Epithelial cell of esophagus (primary cell): Measurements from ENCODE around the gene GLIS1.

Experiments used
- DNase-seq: peaks from one replicate; pipeline ENCODE4 v3.0.0; 2010; ENCODE audit warnings: low read depth
- H3K4me3 ChIP-seq: 2 replicates; pipeline ENCODE4 v1.5.1; 2011; ENCODE audit warnings: mild to moderate bottlenecking, low read length, control low read depth
- TF ChIP-seq, protein P1 (sequence below): IDR thresholded peaks from 2 replicates; pipeline ENCODE4 v1.5.1; 2011; ENCODE audit warnings: low read depth, mild to moderate bottlenecking, low read length, control low read depth, inconsistent platforms; ENCODE audit not compliant: insufficient read depth; ENCODE audit errors: missing control alignments

Gene GLIS1

GRCh38 chr1:53532912-53533311, 206.1 kb downstream of the GLIS1 start:
- DNase-seq = no peak
- H3K4me3 ChIP-seq = no peak overlapping the region
- TF ChIP-seq, protein P1, sequence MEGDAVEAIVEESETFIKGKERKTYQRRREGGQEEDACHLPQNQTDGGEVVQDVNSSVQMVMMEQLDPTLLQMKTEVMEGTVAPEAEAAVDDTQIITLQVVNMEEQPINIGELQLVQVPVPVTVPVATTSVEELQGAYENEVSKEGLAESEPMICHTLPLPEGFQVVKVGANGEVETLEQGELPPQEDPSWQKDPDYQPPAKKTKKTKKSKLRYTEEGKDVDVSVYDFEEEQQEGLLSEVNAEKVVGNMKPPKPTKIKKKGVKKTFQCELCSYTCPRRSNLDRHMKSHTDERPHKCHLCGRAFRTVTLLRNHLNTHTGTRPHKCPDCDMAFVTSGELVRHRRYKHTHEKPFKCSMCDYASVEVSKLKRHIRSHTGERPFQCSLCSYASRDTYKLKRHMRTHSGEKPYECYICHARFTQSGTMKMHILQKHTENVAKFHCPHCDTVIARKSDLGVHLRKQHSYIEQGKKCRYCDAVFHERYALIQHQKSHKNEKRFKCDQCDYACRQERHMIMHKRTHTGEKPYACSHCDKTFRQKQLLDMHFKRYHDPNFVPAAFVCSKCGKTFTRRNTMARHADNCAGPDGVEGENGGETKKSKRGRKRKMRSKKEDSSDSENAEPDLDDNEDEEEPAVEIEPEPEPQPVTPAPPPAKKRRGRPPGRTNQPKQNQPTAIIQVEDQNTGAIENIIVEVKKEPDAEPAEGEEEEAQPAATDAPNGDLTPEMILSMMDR = no peak

- H3K4me3 ChIP-seq = no peak overlapping the region
- DNase-seq = no peak
- TF ChIP-seq, protein P1 = no peak
Measured at GRCh38 chr1:53532377-53532776, 206.6 kb downstream of the GLIS1 start.

- TF ChIP-seq, protein P1 = no peak
- DNase-seq = no peak
- H3K4me3 ChIP-seq = no peak overlapping the region
Measured at GRCh38 chr1:53530550-53530949, 208.4 kb downstream of the GLIS1 start.

DNA sequence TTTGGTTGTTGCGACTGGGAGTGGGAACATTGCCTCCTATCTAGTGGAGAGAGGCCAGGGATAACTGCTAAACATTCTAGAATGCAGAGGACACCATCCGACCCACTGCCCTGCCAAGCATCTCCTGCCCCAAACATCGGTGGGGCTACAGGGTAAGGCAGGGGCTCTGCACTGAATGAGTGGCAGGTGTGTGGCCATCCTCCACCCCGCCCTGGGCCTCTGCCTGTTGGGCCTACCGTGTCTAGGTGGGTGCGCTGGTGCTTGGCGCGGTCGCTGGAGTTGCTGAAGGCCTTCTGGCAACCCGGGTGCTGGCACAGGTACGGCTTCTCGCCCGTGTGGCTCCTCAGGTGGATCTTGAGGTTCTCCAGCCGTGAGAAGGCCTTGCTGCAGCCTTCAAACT, 209.4 kb downstream of the GLIS1 start:
- TF ChIP-seq, protein P1 = no peak
- H3K4me3 ChIP-seq = no peak overlapping the region
- DNase-seq = no peak

GRCh38 chr1:53527368-53527767, 211.6 kb downstream of the GLIS1 start:
- TF ChIP-seq, protein P1 = no peak
- DNase-seq = no peak
- H3K4me3 ChIP-seq = no peak overlapping the region

DNA sequence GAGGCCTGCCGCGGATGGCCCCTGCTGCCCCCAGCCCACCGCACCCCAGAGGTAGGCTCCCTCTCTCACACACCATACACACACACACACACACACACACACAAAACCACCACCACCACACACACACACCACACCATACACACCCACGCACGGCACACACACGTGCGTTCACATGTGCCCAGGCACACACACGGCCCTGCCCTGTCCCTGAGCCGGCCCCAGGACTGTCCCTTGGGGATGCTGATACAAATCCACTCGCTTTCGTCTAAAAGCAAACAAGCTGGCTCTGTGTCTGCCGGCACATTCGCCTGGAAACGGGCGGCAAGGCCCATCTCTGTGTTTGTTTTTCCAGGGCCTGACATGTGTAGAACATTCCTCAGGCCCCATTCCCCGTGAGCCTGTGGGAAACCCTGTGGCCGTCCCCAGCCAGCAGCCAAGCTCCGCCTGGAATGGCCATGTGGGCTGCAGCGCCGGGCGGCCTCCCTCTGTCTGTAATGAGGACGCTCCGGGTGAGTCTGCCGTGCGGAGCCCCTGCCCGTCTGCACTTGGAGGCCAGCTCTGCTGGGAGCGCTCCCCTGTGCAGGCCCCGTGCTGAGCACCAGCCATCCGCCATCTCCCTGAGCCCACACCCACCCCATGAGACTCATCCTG, 212.4 kb downstream of the GLIS1 start:
- DNase-seq = no peak
- H3K4me3 ChIP-seq = no peak overlapping the region
- TF ChIP-seq, protein P1 = no peak

DNA sequence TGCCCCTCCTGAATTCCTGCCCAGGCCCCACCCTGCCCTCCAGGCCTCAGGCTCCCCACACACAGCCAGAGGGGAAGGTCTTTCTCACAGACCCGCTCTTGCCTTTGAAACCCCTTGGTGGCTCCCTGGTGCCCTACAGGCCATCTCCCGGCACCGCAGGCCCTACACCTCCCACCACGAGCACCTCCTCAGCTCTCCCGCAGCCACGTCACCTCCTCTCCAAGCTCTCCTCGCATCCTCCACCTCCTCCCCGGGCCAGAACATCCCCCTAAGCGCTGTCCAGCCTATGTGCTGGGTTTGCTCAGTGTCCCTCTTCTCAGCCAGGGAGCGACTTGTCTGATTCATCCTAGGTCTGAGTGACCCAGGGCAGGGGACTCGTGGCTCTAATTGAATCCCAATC, 213.4 kb downstream of the GLIS1 start:
- TF ChIP-seq, protein P1 = no peak
- H3K4me3 ChIP-seq = no peak overlapping the region
- no peak for DNase-seq
